Measurements from ENCODE around the gene COL1A1.

DNA sequence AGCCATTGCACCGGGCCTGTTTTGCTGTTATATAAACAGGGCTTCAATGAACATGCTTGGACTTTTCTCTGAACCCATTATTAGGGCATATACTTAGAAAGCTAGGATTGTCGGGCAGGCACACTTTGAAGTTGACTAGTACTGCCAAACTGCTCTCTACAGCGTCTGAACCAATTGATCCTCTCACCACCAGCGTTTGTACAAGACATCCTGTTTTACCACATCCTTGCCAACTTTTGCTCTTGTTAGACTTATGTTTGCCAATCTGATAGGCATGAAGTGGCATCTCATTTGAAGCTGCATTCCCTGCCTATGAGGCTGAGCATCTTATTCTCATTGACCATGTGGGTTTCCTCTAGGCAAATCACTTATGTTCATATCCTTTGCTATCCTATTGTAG is 43.5 kb downstream of the COL1A1 start:
- TF ChIP-seq, protein P1, sequence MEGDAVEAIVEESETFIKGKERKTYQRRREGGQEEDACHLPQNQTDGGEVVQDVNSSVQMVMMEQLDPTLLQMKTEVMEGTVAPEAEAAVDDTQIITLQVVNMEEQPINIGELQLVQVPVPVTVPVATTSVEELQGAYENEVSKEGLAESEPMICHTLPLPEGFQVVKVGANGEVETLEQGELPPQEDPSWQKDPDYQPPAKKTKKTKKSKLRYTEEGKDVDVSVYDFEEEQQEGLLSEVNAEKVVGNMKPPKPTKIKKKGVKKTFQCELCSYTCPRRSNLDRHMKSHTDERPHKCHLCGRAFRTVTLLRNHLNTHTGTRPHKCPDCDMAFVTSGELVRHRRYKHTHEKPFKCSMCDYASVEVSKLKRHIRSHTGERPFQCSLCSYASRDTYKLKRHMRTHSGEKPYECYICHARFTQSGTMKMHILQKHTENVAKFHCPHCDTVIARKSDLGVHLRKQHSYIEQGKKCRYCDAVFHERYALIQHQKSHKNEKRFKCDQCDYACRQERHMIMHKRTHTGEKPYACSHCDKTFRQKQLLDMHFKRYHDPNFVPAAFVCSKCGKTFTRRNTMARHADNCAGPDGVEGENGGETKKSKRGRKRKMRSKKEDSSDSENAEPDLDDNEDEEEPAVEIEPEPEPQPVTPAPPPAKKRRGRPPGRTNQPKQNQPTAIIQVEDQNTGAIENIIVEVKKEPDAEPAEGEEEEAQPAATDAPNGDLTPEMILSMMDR (IDR thresholded peaks at IDR 0.05; ENCODE audit: low read length): no peak
- no peak for TF ChIP-seq EZH2 (IDR thresholded peaks at IDR 0.05; ENCODE audit: borderline replicate concordance, low read length)

All from OCI-LY1 (cell line).